ENCODE measurements around the gene KRTAP3-2. TPM values are rescaled to one million over a fixed set of nuclear protein-coding genes. Genes with fewer than 3 reads are reported as not detected.

Gene KRTAP3-2
- polyA plus RNA-seq, 1 donor from 2014 or later: not detected

DNA sequence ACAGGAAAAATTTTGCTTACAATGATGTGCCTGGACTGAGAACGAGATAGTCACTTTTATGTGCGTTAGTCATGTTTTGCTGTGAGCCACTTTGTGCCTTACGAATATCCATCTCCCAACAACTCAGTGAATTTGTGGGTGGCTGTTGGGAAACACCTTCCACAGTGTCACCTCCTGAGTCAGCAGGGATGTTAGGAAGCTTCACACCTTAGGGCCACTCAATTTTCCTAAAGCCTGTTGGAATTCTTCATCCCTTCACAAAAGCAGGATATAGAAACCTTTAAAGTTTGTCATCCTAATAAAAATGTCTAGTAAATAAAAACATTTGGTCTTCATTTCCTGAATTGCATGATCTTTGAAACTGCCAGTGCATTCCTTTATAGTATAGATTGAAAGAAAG is 13.5 kb upstream of the KRTAP3-2 start:
- TF ChIP-seq RAD21 (conservative IDR thresholded peaks at IDR 0.05): no peak
- no peak for TF ChIP-seq EZH2 (IDR thresholded peaks at IDR 0.05; ENCODE audit: borderline replicate concordance, insufficient read depth, low read length, poor library complexity, severe bottlenecking)
- TF ChIP-seq POLR2AphosphoS5 (IDR thresholded peaks at IDR 0.05): no peak
- TF ChIP-seq, protein P1, sequence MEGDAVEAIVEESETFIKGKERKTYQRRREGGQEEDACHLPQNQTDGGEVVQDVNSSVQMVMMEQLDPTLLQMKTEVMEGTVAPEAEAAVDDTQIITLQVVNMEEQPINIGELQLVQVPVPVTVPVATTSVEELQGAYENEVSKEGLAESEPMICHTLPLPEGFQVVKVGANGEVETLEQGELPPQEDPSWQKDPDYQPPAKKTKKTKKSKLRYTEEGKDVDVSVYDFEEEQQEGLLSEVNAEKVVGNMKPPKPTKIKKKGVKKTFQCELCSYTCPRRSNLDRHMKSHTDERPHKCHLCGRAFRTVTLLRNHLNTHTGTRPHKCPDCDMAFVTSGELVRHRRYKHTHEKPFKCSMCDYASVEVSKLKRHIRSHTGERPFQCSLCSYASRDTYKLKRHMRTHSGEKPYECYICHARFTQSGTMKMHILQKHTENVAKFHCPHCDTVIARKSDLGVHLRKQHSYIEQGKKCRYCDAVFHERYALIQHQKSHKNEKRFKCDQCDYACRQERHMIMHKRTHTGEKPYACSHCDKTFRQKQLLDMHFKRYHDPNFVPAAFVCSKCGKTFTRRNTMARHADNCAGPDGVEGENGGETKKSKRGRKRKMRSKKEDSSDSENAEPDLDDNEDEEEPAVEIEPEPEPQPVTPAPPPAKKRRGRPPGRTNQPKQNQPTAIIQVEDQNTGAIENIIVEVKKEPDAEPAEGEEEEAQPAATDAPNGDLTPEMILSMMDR (IDR thresholded peaks at IDR 0.05; ENCODE audit: poor library complexity, severe bottlenecking): no peak
- TF ChIP-seq EP300 (conservative IDR thresholded peaks at IDR 0.05; ENCODE audit: poor library complexity, severe bottlenecking): no peak
- no peak for TF ChIP-seq MXI1 (conservative IDR thresholded peaks at IDR 0.05; ENCODE audit: poor library complexity, severe bottlenecking)
- TF ChIP-seq TAF1 (IDR thresholded peaks at IDR 0.05; ENCODE audit: low read depth): no peak
- TF ChIP-seq SMC3 (conservative IDR thresholded peaks at IDR 0.05; ENCODE audit: poor library complexity): no peak
- TF ChIP-seq, protein P2, sequence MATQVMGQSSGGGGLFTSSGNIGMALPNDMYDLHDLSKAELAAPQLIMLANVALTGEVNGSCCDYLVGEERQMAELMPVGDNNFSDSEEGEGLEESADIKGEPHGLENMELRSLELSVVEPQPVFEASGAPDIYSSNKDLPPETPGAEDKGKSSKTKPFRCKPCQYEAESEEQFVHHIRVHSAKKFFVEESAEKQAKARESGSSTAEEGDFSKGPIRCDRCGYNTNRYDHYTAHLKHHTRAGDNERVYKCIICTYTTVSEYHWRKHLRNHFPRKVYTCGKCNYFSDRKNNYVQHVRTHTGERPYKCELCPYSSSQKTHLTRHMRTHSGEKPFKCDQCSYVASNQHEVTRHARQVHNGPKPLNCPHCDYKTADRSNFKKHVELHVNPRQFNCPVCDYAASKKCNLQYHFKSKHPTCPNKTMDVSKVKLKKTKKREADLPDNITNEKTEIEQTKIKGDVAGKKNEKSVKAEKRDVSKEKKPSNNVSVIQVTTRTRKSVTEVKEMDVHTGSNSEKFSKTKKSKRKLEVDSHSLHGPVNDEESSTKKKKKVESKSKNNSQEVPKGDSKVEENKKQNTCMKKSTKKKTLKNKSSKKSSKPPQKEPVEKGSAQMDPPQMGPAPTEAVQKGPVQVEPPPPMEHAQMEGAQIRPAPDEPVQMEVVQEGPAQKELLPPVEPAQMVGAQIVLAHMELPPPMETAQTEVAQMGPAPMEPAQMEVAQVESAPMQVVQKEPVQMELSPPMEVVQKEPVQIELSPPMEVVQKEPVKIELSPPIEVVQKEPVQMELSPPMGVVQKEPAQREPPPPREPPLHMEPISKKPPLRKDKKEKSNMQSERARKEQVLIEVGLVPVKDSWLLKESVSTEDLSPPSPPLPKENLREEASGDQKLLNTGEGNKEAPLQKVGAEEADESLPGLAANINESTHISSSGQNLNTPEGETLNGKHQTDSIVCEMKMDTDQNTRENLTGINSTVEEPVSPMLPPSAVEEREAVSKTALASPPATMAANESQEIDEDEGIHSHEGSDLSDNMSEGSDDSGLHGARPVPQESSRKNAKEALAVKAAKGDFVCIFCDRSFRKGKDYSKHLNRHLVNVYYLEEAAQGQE (IDR thresholded peaks at IDR 0.05; ENCODE audit: borderline replicate concordance): no peak
- H3K9ac ChIP-seq (ENCODE audit: low read length): no peak overlapping the region
- H3K9me2 ChIP-seq (ENCODE audit: insufficient read depth, low read length): no peaks in the 10 kb centered on the region
- H3K79me2 ChIP-seq (replicated peaks; ENCODE audit: insufficient read depth, low read length): no peaks in the 10 kb centered on the region
- H3K9me3 ChIP-seq (ENCODE audit: low read length): no peaks in the 10 kb centered on the region
- H3K27me3 ChIP-seq (ENCODE audit: insufficient read depth, low read depth, low read length): no peaks in the 10 kb centered on the region
- H3K36me3 ChIP-seq (ENCODE audit: insufficient read depth, low read length): no peaks in the 10 kb centered on the region
- no peak overlapping the region for H3K4me3 ChIP-seq (ENCODE audit: low read length)
- no peaks in the 10 kb centered on the region for H4K20me1 ChIP-seq (ENCODE audit: insufficient read depth)
- H3K27ac ChIP-seq (ENCODE audit: low read length): no peak overlapping the region
- H3K4me2 ChIP-seq (ENCODE audit: low read length): no peak overlapping the region
- H2AFZ ChIP-seq (ENCODE audit: low read depth, low read length): no peak overlapping the region
- no peaks in the 10 kb centered on the region for H3F3A ChIP-seq (ENCODE audit: insufficient read depth, low read length, poor library complexity, severe bottlenecking)

DNA sequence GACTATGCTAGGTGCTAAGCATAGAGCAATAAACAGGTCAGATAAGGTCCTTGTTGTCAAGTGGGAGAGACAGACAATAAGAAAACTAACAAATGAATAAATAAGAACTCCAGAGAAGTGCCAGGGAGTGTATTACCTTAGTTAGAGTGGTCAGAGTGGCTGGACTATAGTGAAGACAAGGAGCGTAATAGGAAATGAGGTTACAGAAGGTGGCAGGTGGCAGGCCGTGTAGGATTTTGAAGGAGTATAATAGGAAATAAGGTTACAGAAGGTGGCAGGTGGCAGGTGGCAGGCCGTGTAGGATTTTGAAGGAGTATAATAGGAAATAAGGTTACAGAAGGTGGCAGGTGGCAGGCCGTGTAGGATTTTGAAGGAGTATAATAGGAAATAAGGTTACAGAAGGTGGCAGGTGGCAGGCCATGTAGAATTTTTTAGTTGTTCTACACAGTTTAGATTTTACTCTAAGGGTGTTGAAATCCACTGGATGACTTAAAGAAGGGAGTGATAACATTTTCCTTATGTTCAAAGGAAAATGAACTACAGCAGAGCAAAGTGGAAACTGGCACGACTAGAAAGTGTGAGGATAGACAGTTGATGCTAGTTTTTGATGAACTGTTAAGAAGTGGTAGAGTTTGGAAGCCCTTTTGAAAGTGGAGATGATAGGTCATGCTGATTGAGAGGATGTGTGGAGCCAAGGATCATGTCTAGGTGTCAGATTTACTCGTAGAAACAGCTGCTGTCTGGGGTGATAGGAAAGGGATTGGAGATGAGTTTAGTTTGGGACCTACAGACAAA is 12.8 kb upstream of the KRTAP3-2 start:
- no peak overlapping the region for H3K4me3 ChIP-seq (ENCODE audit: low read length)
- no peak overlapping the region for H3K4me2 ChIP-seq (ENCODE audit: low read length)
- no peaks in the 10 kb centered on the region for H3K9me3 ChIP-seq (ENCODE audit: low read length)
- no peaks in the 10 kb centered on the region for H3K9me2 ChIP-seq (ENCODE audit: insufficient read depth, low read length)
- no peak overlapping the region for H3K27ac ChIP-seq (ENCODE audit: low read length)
- H3K27me3 ChIP-seq (ENCODE audit: insufficient read depth, low read depth, low read length): no peaks in the 10 kb centered on the region
- no peaks in the 10 kb centered on the region for H4K20me1 ChIP-seq (ENCODE audit: insufficient read depth)
- no peaks in the 10 kb centered on the region for H3K36me3 ChIP-seq (ENCODE audit: insufficient read depth, low read length)
- no peaks in the 10 kb centered on the region for H3K79me2 ChIP-seq (replicated peaks; ENCODE audit: insufficient read depth, low read length)
- TF ChIP-seq TAF1 (IDR thresholded peaks at IDR 0.05; ENCODE audit: low read depth) (no peak), MXI1 (conservative IDR thresholded peaks at IDR 0.05; ENCODE audit: poor library complexity, severe bottlenecking) (no peak), EZH2 (IDR thresholded peaks at IDR 0.05; ENCODE audit: borderline replicate concordance, insufficient read depth, low read length, poor library complexity, severe bottlenecking) (no peak), EP300 (conservative IDR thresholded peaks at IDR 0.05; ENCODE audit: poor library complexity, severe bottlenecking) (no peak), POLR2AphosphoS5 (IDR thresholded peaks at IDR 0.05) (no peak), SMC3 (conservative IDR thresholded peaks at IDR 0.05; ENCODE audit: poor library complexity) (no peak), RAD21 (conservative IDR thresholded peaks at IDR 0.05) (no peak)
- TF ChIP-seq, protein P1 (IDR thresholded peaks at IDR 0.05; ENCODE audit: poor library complexity, severe bottlenecking): no peak
- TF ChIP-seq, protein P2 (IDR thresholded peaks at IDR 0.05; ENCODE audit: borderline replicate concordance): no peak
- no peak overlapping the region for H2AFZ ChIP-seq (ENCODE audit: low read depth, low read length)
- H3K9ac ChIP-seq (ENCODE audit: low read length): no peak overlapping the region
- H3F3A ChIP-seq (ENCODE audit: insufficient read depth, low read length, poor library complexity, severe bottlenecking): no peaks in the 10 kb centered on the region
